SK-N-SH (cell line): ENCODE results near the gene CDC6. TPM values are rescaled to one million over a fixed set of nuclear protein-coding genes. Genes with fewer than 3 reads are reported as not detected.

Source experiments
- CTCF ChIA-PET: fragments of 300-600, 350-600 bp; formaldehyde crosslinking; extraction: SDS; loops from one replicate; lab custom pipeline; 2021; lab: Yijun Ruan, JAX
- POLR2A ChIA-PET: fragments of 350-600 bp; sonication (Branson Sonifier 250); formaldehyde crosslinking; extraction: SDS; loops from one replicate; lab custom pipeline; 2020; ENCODE audit warnings: antibody characterized with exemption, inconsistent platforms; lab: Yijun Ruan, JAX
- DNase-seq: peaks from one replicate; pipeline ENCODE4 v3.0.0; 2012
- H2AFZ ChIP-seq: fragments of 200-600 bp; sonication (generic); 2 replicates; pipeline ENCODE4 v1.8.1; 2016; ENCODE audit warnings: antibody characterized with exemption, mild to moderate bottlenecking, low read depth
- H3F3A ChIP-seq: fragments of 200-600 bp; sonication (generic); replicated peaks from 2 replicates; pipeline ENCODE3; 2016; ENCODE audit warnings: antibody characterized with exemption, mild to moderate bottlenecking; ENCODE audit not compliant: insufficient read depth
- H3K27ac ChIP-seq, 2 experiments: fragments of 200-500 bp in 1 of 2; fragments of 200-600 bp in 1 of 2; sonication (Bioruptor generic) in 1 of 2; sonication (generic), shearing (Covaris generic) in 1 of 2; 2 replicates each; pipeline versions ENCODE4 v1.5.1 to v1.6.1; 2014 to 2016; ENCODE audit warnings: low read depth in 2 of 2, inconsistent platforms in 1 of 2, low read length in 1 of 2, mild to moderate bottlenecking in 1 of 2, mixed read lengths in 1 of 2
- H3K27me3 ChIP-seq: fragments of 200-600 bp; sonication (generic), shearing (Covaris generic); 2 replicates; pipeline ENCODE4 v1.6.1; 2016; ENCODE audit warnings: mixed run types; ENCODE audit not compliant: insufficient read depth
- H3K36me3 ChIP-seq, 2 experiments: fragments of 200-500 bp in 1 of 2; fragments of 200-600 bp in 1 of 2; sonication (Bioruptor generic) in 1 of 2; sonication (generic) in 1 of 2; replicated peaks in 1 of 2; 2 replicates each; pipeline versions ENCODE3 to v1.5.1; 2014 to 2016; ENCODE audit warnings: low read length in 1 of 2, mild to moderate bottlenecking in 1 of 2; ENCODE audit not compliant: insufficient read depth in 2 of 2, control insufficient read depth in 1 of 2
- H3K4me1 ChIP-seq, 2 experiments: fragments of 200-500 bp in 1 of 2; fragments of 200-600 bp in 1 of 2; sonication (Bioruptor generic) in 1 of 2; sonication (generic), shearing (Covaris generic) in 1 of 2; 2 replicates each; pipeline versions ENCODE4 v1.5.1 to v1.6.1; 2014 to 2016; ENCODE audit warnings: low read depth in 1 of 2, low read length in 1 of 2, mixed run types in 1 of 2; ENCODE audit not compliant: insufficient read depth in 2 of 2, control insufficient read depth in 1 of 2
- H3K4me2 ChIP-seq: fragments of 200-600 bp; sonication (generic), shearing (Covaris generic); 2 replicates; pipeline ENCODE4 v1.6.1; 2017; ENCODE audit warnings: mixed run types
- H3K4me3 ChIP-seq, 2 experiments: fragments of 200-500 bp in 1 of 2; fragments of 200-600 bp in 1 of 2; sonication (Bioruptor generic) in 1 of 2; sonication (generic), shearing (Covaris generic) in 1 of 2; 2 replicates each; pipeline versions ENCODE4 v1.5.1 to v1.8.1; 2014 to 2016; ENCODE audit warnings: low read depth in 2 of 2, inconsistent platforms in 1 of 2, low read length in 1 of 2, mild to moderate bottlenecking in 1 of 2, mixed read lengths in 1 of 2, moderate library complexity in 1 of 2
- H3K79me2 ChIP-seq: fragments of 200-600 bp; sonication (generic); 2 replicates; pipeline ENCODE4 v1.8.1; 2017; ENCODE audit warnings: mild to moderate bottlenecking; ENCODE audit not compliant: insufficient read depth
- H3K9ac ChIP-seq: fragments of 200-600 bp; sonication (generic); 2 replicates; pipeline ENCODE4 v1.6.1; 2017; ENCODE audit warnings: mixed run types
- H3K9me2 ChIP-seq: fragments of 200-600 bp; sonication (generic); 2 replicates; pipeline ENCODE4 v1.6.1; 2017; ENCODE audit warnings: mixed run types
- H3K9me3 ChIP-seq: fragments of 200-600 bp; sonication (generic); 2 replicates; pipeline ENCODE4 v1.6.1; 2017; ENCODE audit warnings: mixed run types, mild to moderate bottlenecking, moderate library complexity
- H4K20me1 ChIP-seq: fragments of 200-600 bp; sonication (generic); 2 replicates; pipeline ENCODE4 v1.6.1; 2017; ENCODE audit warnings: mild to moderate bottlenecking, mixed run types; ENCODE audit not compliant: insufficient read depth
- ELF1 ChIP-seq: IDR thresholded peaks from 2 replicates; pipeline ENCODE4 v1.4.0; 2012
- EP300 ChIP-seq, 2 experiments: IDR thresholded peaks; 2 replicates each; pipeline versions ENCODE4 v1.4.0 to v1.6.1; 2012; ENCODE audit warnings: borderline replicate concordance in 1 of 2, low read depth in 1 of 2, low read length in 1 of 2
- FOXJ3 ChIP-seq: sonication (generic); formaldehyde crosslinking; IDR thresholded peaks from 2 replicates; pipeline ENCODE4 v1.5.1; 2020; ENCODE audit warnings: mild to moderate bottlenecking, missing genetic modification reagents
- FOXM1 ChIP-seq: IDR thresholded peaks from 2 replicates; pipeline ENCODE4 v1.4.0; 2012; ENCODE audit warnings: low read depth, mild to moderate bottlenecking
- NFIC ChIP-seq: IDR thresholded peaks from 2 replicates; pipeline ENCODE4 v1.4.0; 2012; ENCODE audit warnings: borderline replicate concordance
- NRF1 ChIP-seq: IDR thresholded peaks from 2 replicates; pipeline ENCODE4 v1.6.1; 2012; ENCODE audit warnings: low read depth, mild to moderate bottlenecking, low read length
- RAD21 ChIP-seq: IDR thresholded peaks from 2 replicates; pipeline ENCODE4 v1.6.1; 2012; ENCODE audit warnings: mild to moderate bottlenecking, low read length
- RFX5 ChIP-seq: IDR thresholded peaks from 2 replicates; pipeline ENCODE4 v1.6.1; 2012; ENCODE audit warnings: mild to moderate bottlenecking, improper control_type of control experiment, low read length
- RXRA ChIP-seq: IDR thresholded peaks from 2 replicates; pipeline ENCODE4 v1.4.0; 2012; ENCODE audit warnings: low read depth, mild to moderate bottlenecking, borderline replicate concordance
- SMC3 ChIP-seq: IDR thresholded peaks from 2 replicates; pipeline ENCODE4 v1.6.1; 2012; ENCODE audit warnings: low read depth, low read length, improper control_type of control experiment
- TAF1 ChIP-seq: IDR thresholded peaks from 2 replicates; pipeline ENCODE4 v1.6.1; 2012; ENCODE audit warnings: low read depth, mild to moderate bottlenecking, low read length, moderate library complexity, borderline replicate concordance
- TCF12 ChIP-seq: IDR thresholded peaks from 2 replicates; pipeline ENCODE4 v1.4.0; 2012
- USF2 ChIP-seq: fragments of 150-350 bp; IDR thresholded peaks from 2 replicates; pipeline ENCODE4 v1.6.1; 2017; ENCODE audit warnings: antibody characterized with exemption, low read length, low read depth, borderline replicate concordance
- WGBS: methylation state at CpG from one replicate; pipeline ENCODE4 v1.1.6; 2017; ENCODE audit warnings: low lambda C conversion rate; 5-methylcytosine and 5-hydroxymethylcytosine counted together
- polyA plus RNA-seq, 3 experiments: library from polyadenylated mRNA; depleted of rRNA; stranded (reverse); fragments of >200 nt; gene quantifications; 2 replicates each; pipeline ENCODE4 v1.2.3, GENCODE V29; 2012
- TF ChIP-seq, protein P1 (sequence below): IDR thresholded peaks from 2 replicates; pipeline ENCODE4 v1.4.0; 2012; ENCODE audit warnings: low read depth
- TF ChIP-seq, protein P2 (sequence below): IDR thresholded peaks from 2 replicates; pipeline ENCODE4 v1.4.0; 2012; ENCODE audit warnings: low read depth, borderline replicate concordance
- TF ChIP-seq, protein P3 (sequence below): IDR thresholded peaks from 2 replicates; pipeline ENCODE4 v1.6.1; 2012; ENCODE audit warnings: mild to moderate bottlenecking, low read depth, low read length, moderate library complexity

Gene CDC6
- polyA plus RNA-seq, 1 of the 3 experiments (the other 2 are of a cell fraction) = 12.7 TPM

DNA sequence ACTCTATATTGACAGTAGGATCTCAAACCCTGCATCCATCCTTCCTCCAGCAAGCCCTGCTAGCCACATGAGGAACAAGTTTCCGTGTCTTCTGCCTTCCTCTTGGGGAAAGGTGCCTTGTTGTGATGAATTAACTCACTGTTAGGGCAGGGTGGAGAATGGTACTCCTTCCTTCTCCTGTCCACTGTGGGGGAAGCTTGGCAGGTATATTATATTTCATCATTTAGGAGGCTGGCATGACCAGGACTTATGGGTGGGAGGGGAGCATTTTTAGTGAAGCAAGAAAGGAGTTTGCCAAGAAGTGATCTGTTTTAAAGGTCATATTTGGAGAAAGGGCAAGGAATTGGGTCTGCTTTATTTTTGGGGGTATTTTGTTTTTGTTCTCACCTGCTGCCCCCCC lies 9.3 kb upstream of the CDC6 start:
- no peaks in the 10 kb centered on the region for H4K20me1 ChIP-seq
- POLR2A ChIA-PET = no interaction called here
- H3K4me2 ChIP-seq = no peak overlapping the region
- DNase-seq = no peak
- H3K27ac ChIP-seq = no peak overlapping the region
- H3K9me3 ChIP-seq = no peaks in the 10 kb centered on the region
- CTCF ChIA-PET = interaction anchor here (1.5 kb wide), 1 partner anchor 12 kb away, joined by 4 read pairs; no protein-coding TSS in a partner anchor
- H3K9me2 ChIP-seq = no peaks in the 10 kb centered on the region
- 0 out of 4 replicates have a peak, but pooled peaks cover 0 to 2% of the 10 kb centered on the region in 2 experiments for H3K4me1 ChIP-seq
- H3K79me2 ChIP-seq = no peaks in the 10 kb centered on the region
- H3K9ac ChIP-seq = no peak overlapping the region
- TF ChIP-seq USF2 = no peak
- no peak for TF ChIP-seq ELF1
- TF ChIP-seq, protein P1, sequence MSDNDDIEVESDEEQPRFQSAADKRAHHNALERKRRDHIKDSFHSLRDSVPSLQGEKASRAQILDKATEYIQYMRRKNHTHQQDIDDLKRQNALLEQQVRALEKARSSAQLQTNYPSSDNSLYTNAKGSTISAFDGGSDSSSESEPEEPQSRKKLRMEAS = no peak
- TF ChIP-seq TCF12 = no peak
- no peak for TF ChIP-seq SMC3
- no peak for TF ChIP-seq RXRA
- TF ChIP-seq FOXJ3 = no peak
- TF ChIP-seq, protein P2, sequence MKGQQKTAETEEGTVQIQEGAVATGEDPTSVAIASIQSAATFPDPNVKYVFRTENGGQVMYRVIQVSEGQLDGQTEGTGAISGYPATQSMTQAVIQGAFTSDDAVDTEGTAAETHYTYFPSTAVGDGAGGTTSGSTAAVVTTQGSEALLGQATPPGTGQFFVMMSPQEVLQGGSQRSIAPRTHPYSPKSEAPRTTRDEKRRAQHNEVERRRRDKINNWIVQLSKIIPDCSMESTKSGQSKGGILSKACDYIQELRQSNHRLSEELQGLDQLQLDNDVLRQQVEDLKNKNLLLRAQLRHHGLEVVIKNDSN = no peak
- no peak for TF ChIP-seq NRF1
- TF ChIP-seq RFX5 = no peak
- TF ChIP-seq EP300 (IDR thresholded peaks at IDR 0.05; ENCODE audit: borderline replicate concordance in 1 of 2, low read depth in 1 of 2, low read length in 1 of 2) = no peak
- TF ChIP-seq RAD21 = no peak
- TF ChIP-seq, protein P3, sequence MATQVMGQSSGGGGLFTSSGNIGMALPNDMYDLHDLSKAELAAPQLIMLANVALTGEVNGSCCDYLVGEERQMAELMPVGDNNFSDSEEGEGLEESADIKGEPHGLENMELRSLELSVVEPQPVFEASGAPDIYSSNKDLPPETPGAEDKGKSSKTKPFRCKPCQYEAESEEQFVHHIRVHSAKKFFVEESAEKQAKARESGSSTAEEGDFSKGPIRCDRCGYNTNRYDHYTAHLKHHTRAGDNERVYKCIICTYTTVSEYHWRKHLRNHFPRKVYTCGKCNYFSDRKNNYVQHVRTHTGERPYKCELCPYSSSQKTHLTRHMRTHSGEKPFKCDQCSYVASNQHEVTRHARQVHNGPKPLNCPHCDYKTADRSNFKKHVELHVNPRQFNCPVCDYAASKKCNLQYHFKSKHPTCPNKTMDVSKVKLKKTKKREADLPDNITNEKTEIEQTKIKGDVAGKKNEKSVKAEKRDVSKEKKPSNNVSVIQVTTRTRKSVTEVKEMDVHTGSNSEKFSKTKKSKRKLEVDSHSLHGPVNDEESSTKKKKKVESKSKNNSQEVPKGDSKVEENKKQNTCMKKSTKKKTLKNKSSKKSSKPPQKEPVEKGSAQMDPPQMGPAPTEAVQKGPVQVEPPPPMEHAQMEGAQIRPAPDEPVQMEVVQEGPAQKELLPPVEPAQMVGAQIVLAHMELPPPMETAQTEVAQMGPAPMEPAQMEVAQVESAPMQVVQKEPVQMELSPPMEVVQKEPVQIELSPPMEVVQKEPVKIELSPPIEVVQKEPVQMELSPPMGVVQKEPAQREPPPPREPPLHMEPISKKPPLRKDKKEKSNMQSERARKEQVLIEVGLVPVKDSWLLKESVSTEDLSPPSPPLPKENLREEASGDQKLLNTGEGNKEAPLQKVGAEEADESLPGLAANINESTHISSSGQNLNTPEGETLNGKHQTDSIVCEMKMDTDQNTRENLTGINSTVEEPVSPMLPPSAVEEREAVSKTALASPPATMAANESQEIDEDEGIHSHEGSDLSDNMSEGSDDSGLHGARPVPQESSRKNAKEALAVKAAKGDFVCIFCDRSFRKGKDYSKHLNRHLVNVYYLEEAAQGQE = no peak
- no peak for TF ChIP-seq FOXM1
- no peak for TF ChIP-seq TAF1
- TF ChIP-seq NFIC = no peak
- no peak overlapping the region for H2AFZ ChIP-seq
- H3F3A ChIP-seq = peaks cover 16% of the 10 kb centered on the region
- peaks cover 42 to 63% of the 10 kb centered on the region in 2 experiments for H3K36me3 ChIP-seq
- no peaks in the 10 kb centered on the region for H3K27me3 ChIP-seq
- H3K4me3 ChIP-seq = no peak overlapping the region
- 94% methylated on average over 1 of the region's 1 CpG for WGBS
